HG03521 (cell line): ENCODE results near the gene DVL3.
A peak's percentile ranks its signal among the peaks of the same experiment; 100 is the strongest.
"Not testable (repeated sequence)": the region's sequence is repeated elsewhere in the genome, so short reads cannot be mapped to it uniquely, and the experiment has no call there.

Experiments used
- ATAC-seq: cut with Tn5 transposase; IDR thresholded peaks from one replicate; pipeline ENCODE4 v1.9.1; 2021; ENCODE audit warnings: mild to moderate bottlenecking, moderate library complexity; ENCODE audit not compliant: unreplicated experiment

Gene DVL3

DNA sequence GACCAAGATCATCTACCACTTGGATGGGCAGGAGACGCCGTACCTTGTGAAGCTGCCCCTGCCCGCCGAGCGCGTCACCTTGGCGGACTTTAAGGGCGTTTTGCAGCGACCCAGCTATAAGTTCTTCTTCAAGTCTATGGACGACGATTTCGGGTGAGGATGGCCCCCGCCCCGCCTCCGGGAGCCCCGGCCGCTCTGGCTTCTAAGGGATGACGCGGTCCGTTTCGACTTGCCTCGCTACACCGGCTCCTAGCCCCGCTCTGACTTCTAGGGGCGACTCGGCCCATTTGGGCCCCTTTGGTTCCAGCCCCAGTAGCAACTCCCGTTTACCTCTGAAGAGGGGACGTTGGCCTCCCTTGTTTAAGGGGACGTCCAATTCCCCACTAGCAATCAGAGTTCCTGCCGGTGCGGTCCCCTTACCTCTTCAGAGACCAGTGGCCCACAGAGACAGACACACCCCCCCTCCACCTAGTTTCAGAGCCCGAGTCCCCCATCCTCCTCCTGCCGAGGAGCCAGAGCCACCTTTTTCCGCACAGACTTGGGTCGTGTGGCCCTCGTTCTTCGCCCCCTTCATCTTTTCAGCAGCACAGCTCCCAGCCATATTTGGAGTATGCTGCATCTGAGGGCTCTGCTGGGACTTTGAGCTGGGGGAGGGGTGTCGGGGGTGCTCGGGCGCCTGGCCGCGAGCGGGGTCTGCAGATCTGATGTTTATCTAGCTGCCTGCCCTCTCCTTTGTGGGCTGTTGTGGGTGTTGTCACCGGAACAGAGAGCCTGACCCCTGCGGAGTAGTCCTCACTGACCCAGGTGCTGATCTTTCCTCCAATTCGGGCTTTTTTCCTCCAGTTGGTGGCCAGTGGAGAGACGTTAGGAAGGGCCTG is 706 bp downstream of the DVL3 start:
- ATAC-seq: peak; percentile 22

DNA sequence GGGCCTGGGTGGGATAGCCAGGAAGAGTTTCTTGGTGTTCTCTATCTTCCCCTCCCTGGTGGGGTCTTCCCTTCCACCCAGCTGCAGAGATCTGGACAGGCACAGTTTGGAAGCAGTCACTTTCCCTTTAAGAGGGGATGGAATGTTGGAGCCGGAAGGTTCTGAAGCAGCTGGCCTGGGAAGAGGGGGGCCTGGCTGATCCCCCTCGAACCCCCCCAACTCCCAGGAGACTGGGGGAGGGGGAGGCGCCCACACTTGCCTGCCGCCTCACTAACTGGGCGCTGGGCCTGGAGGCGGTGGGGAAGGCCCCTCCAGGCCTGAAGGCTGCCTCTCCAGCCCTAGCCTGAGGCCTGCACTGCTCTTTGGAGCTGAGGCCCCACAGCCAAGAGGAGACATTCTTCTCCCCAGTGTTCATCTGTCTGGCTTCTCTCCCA is 1.4 kb downstream of the DVL3 start:
- ATAC-seq: no peak

DNA sequence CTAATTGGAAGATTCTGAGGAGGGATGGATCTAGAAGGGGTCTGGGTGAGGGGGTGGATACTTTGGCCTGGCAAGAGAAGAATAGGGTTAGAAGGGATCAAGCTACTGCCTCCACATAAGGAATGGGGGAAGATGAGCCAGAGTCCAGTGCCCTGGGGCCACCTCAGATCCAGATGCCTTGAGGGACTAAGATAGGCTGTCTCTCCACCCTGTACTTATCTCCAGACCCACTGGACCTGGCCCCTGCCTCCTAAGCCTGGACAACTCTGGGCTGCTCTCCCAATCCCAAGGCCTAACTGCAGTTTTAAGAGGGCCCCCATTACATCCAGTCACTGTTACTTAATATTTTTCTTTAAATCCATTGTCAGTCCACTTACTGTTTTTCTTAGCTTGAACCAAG is 2.0 kb downstream of the DVL3 start:
- no peak for ATAC-seq

DNA sequence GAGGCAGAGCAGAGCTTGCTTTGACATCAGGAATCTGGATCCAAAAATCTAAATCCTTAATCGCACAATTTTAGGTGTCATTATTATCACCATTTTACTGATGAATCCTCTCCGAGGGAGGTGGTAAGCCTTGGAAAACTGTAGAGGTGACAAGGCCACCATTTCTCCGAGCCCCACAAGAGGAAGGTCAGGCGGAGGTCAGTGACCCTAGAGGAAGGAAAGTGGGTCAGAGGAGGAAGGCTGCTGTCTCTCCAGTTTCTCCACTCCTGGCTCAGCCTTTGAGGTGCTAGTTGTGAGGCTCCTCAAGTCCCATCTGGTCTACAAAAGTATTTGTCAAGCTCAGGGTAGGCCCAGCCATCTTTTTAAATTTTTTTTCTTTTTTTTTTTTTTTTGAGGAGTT is 3.2 kb downstream of the DVL3 start:
- ATAC-seq: no peak

DNA sequence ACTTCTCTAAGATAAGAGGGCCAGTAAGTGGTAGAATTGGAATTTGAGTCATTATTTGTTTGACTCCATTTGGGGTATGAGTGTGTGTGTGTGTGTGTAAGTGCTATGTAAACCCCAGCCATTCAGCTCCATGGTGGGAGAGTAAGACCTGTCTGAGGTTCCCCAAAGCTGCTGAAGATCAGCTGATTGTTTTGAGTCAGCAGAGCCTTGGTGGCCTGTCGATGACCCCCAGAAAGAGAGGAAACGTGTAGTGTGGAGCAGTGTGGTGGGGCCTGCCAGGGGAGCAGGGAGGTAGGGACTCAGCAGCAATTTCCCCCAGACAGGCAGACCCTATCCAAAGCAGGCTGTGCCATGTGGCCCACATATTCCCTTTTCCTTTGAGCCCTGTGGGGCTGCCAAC is 5.3 kb downstream of the DVL3 start:
- no peak for ATAC-seq

DNA sequence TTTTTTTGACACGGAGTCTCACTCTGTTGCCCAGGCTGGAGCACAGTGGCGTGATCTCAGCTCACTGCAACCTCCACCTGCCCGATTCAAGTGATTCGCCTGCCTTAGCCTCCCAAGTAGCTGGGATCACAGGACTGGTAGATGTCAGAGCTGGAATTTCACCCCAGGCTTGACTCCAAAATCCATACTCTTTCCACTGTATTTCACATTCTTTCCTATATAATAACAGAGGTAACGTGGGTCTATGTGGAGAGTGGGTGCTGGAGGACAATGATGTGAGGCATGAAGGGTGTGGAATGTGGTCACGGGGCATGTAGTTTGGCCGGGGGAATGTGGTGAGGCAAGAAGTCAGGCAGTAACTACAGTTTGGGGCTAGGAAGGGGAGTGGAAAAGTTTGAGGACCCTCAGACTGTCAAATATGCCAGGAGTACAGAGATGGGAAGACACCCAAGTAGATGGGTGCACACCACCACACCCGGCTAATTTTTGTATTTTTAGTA is 7.4 kb downstream of the DVL3 start:
- ATAC-seq: not testable (repeated sequence)

DNA sequence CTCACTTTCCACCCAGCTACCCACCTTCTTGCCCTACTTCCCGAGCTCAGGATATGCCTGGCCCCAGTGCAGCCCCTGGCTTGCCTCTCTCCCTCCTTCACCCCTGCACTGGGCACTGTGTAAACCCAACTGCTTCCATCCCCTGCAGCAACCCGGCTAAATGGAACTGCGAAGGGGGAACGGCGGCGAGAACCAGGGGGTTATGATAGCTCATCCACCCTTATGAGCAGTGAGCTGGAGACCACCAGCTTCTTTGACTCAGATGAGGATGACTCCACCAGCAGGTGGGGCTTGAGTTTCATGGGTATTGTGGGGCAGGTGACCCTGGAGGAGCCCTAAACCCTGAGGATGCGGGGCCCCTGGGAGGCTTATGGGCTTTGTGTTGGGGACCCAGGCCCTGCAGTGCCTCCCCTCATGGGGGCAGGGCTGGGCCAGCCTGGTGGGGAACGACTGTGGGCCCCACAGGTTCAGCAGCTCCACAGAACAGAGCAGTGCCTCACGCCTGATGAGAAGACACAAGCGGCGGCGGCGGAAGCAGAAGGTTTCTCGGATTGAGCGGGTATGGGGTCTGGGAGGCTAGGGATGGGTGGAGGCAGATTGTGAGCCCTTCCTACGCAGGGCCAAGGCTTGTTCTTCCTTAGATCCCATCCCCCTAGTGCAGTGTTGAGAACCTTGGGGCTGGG is 9.6 kb downstream of the DVL3 start:
- ATAC-seq: no peak

DNA sequence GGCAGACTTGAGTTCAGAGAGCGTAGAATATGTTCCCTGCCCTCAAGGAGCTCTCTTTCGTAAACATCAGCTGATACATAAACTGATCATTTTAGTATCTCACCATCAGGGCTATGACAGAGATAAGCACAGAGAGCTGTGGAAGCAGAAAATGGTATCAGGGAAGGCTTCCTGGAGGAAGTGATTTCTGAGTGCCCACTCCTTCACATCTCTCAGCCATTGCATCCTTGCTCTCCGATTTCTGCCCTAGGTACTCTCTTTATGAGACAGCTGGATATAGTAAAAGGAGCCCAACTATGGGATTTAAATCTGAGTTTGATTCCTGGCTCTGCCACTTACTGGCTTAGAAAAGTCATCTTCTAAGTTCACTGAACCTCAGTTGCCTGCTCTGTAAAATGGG is 10.4 kb downstream of the DVL3 start:
- no peak for ATAC-seq

DNA sequence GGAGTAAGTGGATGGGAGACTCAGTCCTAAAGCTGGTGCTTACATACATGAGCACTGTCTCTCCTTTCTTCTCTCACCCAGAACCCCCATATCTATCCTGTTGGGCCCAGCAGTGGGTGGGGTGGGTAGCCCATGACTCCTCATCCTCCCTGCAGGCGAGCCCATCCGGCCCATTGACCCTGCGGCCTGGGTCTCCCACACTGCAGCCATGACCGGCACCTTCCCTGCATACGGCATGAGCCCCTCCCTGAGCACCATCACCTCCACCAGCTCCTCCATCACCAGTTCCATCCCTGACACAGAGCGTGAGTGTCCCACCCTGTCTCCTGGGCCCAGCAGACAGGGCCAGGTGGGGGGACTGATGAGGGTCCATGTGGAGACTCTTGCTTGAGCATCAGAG is 11.5 kb downstream of the DVL3 start:
- no peak for ATAC-seq

DNA sequence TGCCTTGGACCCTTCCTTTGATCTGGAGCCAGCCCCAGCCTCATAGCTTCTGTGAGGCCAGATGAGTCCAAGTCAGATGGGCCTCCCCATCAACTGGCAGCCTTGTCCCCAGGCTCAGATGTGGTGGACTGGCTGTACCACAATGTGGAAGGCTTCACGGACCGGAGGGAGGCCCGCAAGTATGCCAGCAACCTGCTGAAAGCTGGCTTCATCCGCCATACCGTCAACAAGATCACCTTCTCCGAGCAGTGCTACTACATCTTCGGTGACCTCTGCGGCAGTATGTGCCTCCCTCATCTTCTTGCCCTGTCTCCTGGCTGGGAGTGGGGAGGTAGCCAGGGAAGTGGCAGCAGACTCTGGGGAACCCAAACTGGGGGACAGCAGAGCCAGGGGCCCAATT is 12.6 kb downstream of the DVL3 start:
- no peak for ATAC-seq

DNA sequence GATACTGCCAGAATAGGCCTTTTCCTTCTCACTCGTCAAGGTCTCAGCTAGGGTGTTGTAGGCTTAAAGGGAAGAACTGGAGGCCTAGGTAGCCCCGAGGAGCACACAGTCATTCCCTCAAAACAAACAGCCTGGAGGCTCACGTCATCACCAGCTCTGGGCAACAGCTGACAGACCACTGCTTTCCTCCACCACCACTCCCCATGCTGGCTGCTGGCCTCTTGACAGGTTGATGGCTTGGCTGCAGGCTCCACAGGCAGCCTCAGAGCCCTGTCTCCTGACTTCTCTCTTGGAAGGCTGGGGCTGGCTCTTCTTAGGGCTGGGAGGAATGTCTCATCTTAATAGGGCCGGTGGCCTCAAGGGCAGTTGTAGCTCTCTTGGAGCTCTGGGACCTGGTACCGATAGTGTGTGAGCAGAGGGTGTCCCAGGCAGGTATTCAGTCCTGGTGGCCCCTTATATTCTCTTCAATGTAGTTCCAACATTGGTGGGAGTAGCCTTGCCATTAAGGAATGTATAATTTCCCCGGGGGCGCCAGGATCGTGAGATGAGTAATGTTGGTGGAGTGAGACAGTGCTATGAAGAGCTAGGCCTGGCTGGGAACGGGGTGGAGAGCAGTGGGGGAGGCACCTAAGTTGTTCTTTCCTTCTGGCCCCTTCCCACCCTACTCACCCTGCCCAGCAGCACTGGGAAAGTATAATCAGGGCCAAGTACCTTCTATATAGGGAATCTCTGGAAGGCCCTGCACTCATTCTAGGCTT is 13.4 kb downstream of the DVL3 start:
- ATAC-seq: no peak

DNA sequence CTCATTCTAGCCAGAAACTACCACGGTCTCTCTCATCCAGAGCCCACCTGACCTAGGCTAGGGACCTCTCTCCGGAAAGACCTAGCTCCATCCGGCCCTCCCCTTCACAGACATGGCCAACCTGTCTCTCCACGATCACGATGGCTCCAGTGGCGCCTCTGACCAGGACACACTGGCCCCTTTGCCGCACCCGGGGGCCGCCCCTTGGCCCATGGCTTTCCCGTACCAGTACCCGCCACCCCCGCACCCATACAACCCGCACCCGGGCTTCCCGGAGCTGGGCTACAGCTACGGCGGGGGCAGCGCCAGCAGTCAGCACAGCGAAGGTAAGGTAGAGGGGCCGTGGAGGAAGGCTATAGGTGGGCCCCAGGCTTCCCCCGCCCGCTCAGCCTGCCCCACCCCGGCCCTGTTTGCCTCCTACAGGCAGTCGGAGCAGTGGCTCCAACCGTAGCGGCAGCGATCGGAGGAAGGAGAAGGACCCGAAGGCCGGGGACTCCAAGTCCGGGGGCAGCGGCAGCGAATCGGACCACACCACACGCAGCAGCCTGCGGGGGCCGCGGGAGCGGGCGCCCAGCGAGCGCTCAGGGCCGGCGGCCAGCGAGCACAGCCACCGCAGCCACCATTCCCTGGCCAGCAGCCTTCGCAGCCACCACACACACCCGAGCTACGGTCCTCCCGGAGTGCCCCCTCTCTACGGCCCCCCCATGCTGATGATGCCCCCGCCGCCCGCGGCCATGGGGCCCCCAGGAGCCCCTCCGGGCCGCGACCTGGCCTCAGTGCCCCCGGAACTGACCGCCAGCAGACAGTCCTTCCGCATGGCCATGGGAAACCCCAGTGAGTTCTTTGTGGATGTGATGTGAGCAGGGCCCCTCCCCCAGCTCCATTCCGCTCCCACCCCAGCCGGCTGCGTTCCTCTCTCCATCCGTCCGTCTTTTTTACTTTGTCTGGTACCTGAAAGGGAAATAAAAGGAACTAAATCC is 15.0 kb downstream of the DVL3 start:
- ATAC-seq: no peak

DNA sequence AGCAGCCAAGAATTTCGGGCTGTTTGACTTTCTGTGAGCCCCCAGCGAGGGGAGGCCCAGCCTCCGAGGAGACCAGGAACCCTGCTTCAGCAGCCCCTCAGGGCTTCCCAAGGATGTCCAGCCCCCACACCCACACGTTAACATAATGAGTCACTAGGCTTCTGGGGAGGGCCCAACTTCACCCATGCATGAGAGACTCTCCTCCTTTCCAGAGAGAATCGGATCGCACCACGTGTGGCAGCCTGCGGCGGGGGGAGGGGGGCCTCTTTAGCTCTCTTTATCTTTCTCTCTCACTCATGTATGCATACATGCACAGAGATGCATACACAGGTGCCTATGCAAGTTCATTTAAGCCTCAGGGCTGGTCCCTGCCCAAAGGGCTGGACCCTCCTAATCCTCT is 16.4 kb downstream of the DVL3 start:
- ATAC-seq: no peak

DNA sequence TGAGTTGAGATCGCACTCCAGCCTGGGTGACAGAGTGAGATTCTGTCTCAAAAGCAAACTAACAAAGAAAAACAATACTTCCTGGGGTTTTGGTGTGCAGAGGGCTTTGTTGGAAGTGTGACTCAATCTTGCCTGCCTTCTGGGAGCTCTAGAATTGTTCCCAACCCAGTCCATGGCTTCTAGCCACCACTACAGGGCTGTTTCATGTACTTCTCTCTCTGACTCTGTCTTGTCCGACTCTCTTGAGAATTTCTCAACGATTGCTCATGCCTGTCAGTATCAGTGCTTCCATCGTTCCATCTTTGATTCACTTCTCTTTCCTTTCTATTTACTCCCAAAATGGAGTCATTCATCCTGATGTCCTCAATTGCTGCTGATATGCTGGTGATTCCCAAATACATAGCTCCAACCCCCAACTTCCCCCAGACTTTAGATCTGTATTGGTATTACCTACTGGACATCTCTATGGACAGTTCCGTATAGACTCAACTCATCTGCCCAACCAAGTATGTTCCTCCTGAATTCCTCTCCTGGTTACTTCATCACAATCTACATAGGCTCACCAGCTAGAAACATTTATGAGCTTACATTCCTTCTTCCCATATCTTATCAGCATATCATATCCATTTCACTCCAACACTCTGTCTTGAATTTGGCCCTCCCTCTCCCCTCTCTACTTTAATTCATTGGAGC is 17.6 kb downstream of the DVL3 start:
- ATAC-seq: no peak

DNA sequence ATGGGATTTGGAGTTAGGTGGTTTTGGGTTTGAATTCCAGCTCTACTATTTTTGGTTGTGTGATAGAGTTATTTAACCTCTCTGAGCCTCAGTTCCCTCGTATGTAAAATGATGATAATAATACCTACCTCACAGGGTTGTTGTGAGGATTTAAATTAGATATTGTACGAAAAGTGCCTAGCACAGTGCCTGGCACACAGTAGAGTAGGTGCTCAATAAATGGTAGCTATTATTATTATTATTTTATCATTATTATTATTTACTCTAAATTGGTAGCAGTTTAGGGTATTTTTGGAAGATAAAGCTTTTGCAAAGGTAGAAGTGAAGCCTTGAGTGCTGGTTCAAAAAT is 18.2 kb downstream of the DVL3 start:
- ATAC-seq: no peak

DNA sequence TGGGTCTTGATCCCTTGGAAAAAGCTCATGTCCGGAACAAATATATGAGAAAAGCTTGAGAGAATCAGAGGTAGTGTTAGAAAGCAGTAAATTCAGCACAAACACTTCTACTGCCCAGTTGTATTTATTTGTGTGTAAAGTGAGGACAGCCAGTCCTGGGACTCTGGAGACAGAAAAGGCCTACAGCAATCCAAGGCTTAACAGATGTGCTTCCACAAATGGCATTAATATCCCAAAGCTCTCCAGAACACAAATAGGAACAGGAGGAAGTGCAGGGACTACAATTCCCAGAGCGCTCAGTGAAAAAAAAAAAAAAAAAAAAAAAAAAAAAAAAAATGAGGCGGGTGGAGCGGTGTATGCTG is 19.1 kb downstream of the DVL3 start:
- peak; percentile 1 for ATAC-seq

DNA sequence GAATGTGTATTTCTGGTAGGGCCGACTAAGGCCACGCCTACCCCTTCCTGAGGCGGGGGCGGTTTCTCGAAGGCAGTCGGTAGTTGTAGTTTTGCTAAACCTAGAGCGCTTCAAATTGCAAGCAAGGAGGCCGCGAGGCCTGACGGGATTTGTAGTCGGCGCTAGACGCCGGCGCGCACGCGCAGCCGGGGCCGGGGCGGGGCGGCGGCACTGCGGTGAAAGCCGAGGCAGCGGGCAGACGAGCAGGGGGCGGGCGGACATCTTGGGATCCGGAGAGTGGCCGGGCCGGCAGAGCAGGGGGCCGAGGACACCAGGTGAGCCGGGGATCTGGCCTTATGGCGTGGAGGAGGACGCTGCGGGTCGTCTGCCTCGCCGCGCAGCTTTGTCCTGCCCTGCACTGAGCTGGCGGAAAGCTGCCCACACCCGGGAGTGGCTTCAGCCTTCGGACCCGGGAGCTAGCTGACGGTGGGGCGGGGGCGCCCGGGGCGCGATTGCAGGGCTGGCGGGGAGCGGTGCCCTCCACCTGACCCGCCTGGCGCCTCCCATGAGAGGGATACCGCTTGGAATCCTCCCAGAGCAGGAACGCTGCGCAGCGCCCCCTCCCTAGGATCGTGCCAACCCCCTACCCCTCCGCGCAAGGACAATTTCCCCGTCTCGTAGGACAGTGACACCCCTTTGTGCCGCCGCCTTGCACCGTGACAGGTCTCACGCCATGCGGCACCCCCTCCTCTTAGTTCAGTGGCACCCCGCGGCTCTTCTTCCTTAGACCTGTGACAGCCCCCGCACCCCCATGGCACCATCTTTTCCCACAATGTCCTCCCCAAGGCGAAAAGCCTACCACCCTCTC is 19.7 kb downstream of the DVL3 start, which contains the start of gene AP2M1:
AP2M1 (plus strand) TSS at position 210 of the 847 bp plus-strand sequence. CDS start 2,139 bp downstream, outside the sequence.
- ATAC-seq: peak; percentile 95

DNA sequence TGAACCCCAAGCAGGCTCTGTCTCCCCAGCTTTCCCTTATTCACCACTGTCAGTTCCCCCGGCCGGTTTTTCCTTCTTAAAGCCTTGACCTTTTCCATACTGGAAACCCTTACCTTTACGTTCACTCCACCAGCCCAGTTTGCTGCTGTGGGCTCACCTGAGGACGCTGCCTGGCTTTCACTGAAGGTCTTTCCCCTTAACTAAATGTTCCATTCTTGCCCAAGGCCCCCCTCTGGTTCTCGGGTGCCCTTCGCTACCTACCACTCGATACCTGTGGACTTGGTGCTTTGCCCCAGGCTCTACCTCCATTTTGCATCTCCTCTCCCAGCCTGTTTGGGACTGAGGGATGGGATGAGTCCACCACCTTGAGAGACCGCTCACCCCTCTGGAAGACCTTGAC is 20.3 kb downstream of the DVL3 start:
- no peak for ATAC-seq

DNA sequence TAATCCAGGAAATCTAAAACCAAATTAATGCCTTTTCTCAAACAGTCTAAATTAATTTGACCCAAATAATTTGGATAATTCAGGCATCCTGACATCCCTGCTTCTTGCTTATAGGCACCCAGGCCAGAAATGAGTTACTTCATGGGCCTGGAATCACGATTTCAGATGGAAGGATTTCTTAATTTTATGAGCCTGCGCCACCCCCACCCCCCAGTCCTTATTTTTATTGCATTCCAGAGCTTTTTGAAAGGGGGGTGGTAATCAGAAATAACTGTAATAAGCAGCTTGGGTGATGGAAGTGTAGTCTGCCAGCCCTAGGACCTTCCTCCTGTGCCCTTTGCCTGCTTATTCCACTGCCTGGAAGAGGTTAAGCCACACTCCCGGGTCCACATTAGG is 20.8 kb downstream of the DVL3 start:
- ATAC-seq: no peak
